Measurements from ENCODE around the gene CXCL17.

Gene CXCL17

GRCh38 chr19:42402376-42403116, 40.2 kb downstream of the CXCL17 start:
- TF ChIP-seq GATA2 (IDR thresholded peaks at IDR 0.05; ENCODE audit: low read depth, low read length), result no peak
- no peak for TF ChIP-seq GATA3 (IDR thresholded peaks at IDR 0.05; ENCODE audit: low read depth, low read length)

GRCh38 chr19:42401365-42402303, 41.1 kb downstream of the CXCL17 start:
- no peak for TF ChIP-seq GATA3 (IDR thresholded peaks at IDR 0.05; ENCODE audit: low read depth, low read length)
- no peak for TF ChIP-seq GATA2 (IDR thresholded peaks at IDR 0.05; ENCODE audit: low read depth, low read length)

GRCh38 chr19:42400404-42400803, 42.3 kb downstream of the CXCL17 start:
- TF ChIP-seq GATA3 (IDR thresholded peaks at IDR 0.05; ENCODE audit: low read depth, low read length) (no peak), GATA2 (IDR thresholded peaks at IDR 0.05; ENCODE audit: low read depth, low read length) (no peak)

GRCh38 chr19:42397263-42398166, 45.2 kb downstream of the CXCL17 start:
- TF ChIP-seq GATA2 (IDR thresholded peaks at IDR 0.05; ENCODE audit: low read depth, low read length) (no peak), GATA3 (IDR thresholded peaks at IDR 0.05; ENCODE audit: low read depth, low read length) (no peak)

GRCh38 chr19:42396381-42397262, 46.1 kb downstream of the CXCL17 start:
- TF ChIP-seq GATA2 (IDR thresholded peaks at IDR 0.05; ENCODE audit: low read depth, low read length) (no peak), GATA3 (IDR thresholded peaks at IDR 0.05; ENCODE audit: low read depth, low read length) (no peak)

- TF ChIP-seq GATA2 (IDR thresholded peaks at IDR 0.05; ENCODE audit: low read depth, low read length) (no peak), GATA3 (IDR thresholded peaks at IDR 0.05; ENCODE audit: low read depth, low read length) (no peak)
These were observed 48.0 kb downstream of the CXCL17 start for GRCh38 chr19:42394751-42395150.

GRCh38 chr19:42392165-42392564, 50.6 kb downstream of the CXCL17 start:
- TF ChIP-seq GATA3 (IDR thresholded peaks at IDR 0.05; ENCODE audit: low read depth, low read length) (no peak), GATA2 (IDR thresholded peaks at IDR 0.05; ENCODE audit: low read depth, low read length) (no peak)

- TF ChIP-seq GATA3 (IDR thresholded peaks at IDR 0.05; ENCODE audit: low read depth, low read length), result no peak
- no peak for TF ChIP-seq GATA2 (IDR thresholded peaks at IDR 0.05; ENCODE audit: low read depth, low read length)
These were observed 52.8 kb downstream of the CXCL17 start, which contains the start of gene CNFN for GRCh38 chr19:42389899-42390298. CNFN (minus strand) TSS chr19:42390297; CDS start chr19:42389037, 1,260 bp downstream.

GRCh38 chr19:42388851-42389489, 53.8 kb downstream of the CXCL17 start:
- TF ChIP-seq GATA3 (IDR thresholded peaks at IDR 0.05; ENCODE audit: low read depth, low read length) (no peak), GATA2 (IDR thresholded peaks at IDR 0.05; ENCODE audit: low read depth, low read length) (no peak)

GRCh38 chr19:42386974-42387707, 55.6 kb downstream of the CXCL17 start:
- TF ChIP-seq GATA2 (IDR thresholded peaks at IDR 0.05; ENCODE audit: low read depth, low read length), result no peak
- no peak for TF ChIP-seq GATA3 (IDR thresholded peaks at IDR 0.05; ENCODE audit: low read depth, low read length)

- TF ChIP-seq GATA3 (IDR thresholded peaks at IDR 0.05; ENCODE audit: low read depth, low read length) (no peak), GATA2 (IDR thresholded peaks at IDR 0.05; ENCODE audit: low read depth, low read length) (no peak)
These were observed 62.6 kb downstream of the CXCL17 start for GRCh38 chr19:42380155-42380554.

All from SH-SY5Y (cell line).